IPS DF 6.9 (cell line): ENCODE results near the gene ZNF652.

Source experiments
- DNase-seq: peaks from one replicate; pipeline ENCODE4 v3.0.0-alpha.2; 2013; ENCODE audit warnings: low read depth, low spot score
- H3K27ac ChIP-seq: one replicate; pipeline ENCODE4 v1.5.1; 2013; ENCODE audit warnings: low read length, control low read depth
- H3K27me3 ChIP-seq: 2 replicates; pipeline ENCODE4 v1.6.1; 2013; ENCODE audit warnings: mild to moderate bottlenecking, low read length; ENCODE audit not compliant: control insufficient read depth, insufficient read depth
- H3K36me3 ChIP-seq: 2 replicates; pipeline ENCODE4 v1.6.1; 2013; ENCODE audit warnings: low read length; ENCODE audit not compliant: control insufficient read depth, insufficient read depth
- H3K4me1 ChIP-seq: 2 replicates; pipeline ENCODE4 v1.6.1; 2013; ENCODE audit warnings: low read length; ENCODE audit not compliant: control insufficient read depth, insufficient read depth
- H3K4me3 ChIP-seq: 2 replicates; pipeline ENCODE4 v1.5.1; 2013; ENCODE audit warnings: mild to moderate bottlenecking, low read length
- H3K9me3 ChIP-seq: 2 replicates; pipeline ENCODE4 v1.6.1; 2013; ENCODE audit warnings: low read length, inconsistent platforms; ENCODE audit not compliant: control insufficient read depth, insufficient read depth
- WGBS: extraction: QIAGEN DNeasy Blood & Tissue Kit; methylation state at CpG from one replicate; pipeline ENCODE4 v1.1.7; 2013; ENCODE audit warnings: mixed read lengths, missing lambda C conversion rate; ENCODE audit not compliant: insufficient read length, insufficient coverage; 5-methylcytosine and 5-hydroxymethylcytosine counted together

Gene ZNF652

DNA sequence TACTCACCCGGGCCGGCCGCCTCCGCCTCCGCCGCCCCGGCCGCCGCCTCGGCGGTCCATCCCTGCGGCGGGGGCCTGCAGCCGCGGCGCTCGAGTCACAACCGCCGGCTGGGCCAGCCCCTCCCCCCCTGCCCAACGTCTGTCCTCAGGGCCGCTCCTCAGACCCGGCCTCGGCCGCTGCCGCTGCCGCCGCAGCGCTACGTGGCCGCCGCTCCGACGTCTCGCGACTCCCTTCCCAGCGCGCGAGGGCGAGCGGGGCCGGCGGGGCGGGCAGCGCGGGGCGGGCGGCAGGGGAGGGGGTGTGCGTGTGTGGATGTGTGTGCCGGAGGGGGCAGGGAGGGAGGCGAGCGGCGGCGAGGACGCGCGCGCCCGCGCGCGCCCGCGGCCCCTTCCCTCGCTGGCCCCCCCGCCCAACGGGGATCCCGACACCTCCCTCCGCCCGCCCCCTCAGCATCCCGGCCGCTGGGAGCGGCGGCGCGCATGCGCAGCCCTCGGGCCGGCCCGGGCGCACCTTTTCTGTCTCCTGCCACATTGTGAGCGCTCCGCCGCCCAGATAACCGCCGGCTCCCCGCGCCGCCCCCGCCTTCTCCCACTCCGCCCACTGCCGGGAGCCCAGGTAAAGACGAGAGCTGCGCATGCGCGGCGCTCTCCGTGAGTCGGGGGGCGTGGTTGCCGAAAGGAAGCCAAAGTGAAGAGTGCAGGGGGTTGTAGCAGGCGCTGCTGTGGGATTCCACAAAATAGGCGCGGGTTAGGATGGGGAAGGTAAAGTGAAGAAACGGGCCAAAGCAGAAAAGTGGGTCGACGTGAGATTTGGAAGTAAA, at the start of gene ZNF652:
ZNF652 (minus strand) TSS at position 349 of the 821 bp plus-strand sequence. CDS start 44,525 bp downstream, outside the sequence.
- peak; percentile 84 for DNase-seq
- peaks cover 2% of the 10 kb centered on the region for H3K4me1 ChIP-seq
- WGBS, result no CpG with 5 or more reads among the region's 106 CpGs

DNA sequence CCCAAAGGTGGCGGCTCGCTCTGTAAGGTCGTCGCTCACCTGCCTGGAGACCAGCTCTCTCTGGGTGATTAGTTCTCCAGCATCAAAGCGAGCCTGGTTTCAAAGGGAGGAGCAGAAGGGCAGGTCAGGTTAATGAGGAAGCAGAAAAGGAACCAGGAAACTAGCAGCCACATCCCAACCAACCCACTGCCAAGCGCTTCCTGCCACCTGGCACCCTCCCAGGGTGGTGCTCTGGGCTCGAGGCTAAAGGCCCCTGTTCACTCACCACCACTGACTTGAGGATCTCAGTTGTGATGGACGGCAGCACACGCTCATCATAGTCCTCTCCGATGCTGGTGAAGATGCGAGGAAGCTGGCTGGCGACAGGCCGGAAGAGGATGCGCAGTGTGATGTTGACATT, 47.0 kb upstream of the ZNF652 start:
- Histone ChIP-seq H3K27me3 (no peaks in the 10 kb centered on the region), H3K9me3 (no peaks in the 10 kb centered on the region), H3K36me3 (peaks cover 49% of the 10 kb centered on the region), H3K4me3 (no peak overlapping the region), H3K27ac (no peak overlapping the region), H3K4me1 (no peaks in the 10 kb centered on the region)
- no peak for DNase-seq
- WGBS, result no CpG with 5 or more reads among the region's 14 CpGs

More for the DNA sequence above, at the start of gene ZNF652:
- Histone ChIP-seq H3K27me3 (no peaks in the 10 kb centered on the region), H3K36me3 (no peaks in the 10 kb centered on the region), H3K4me3 (peak within 1 kb of the TSS; percentile 96), H3K27ac (no peak within 1 kb of the TSS), H3K9me3 (no peaks in the 10 kb centered on the region)

DNA sequence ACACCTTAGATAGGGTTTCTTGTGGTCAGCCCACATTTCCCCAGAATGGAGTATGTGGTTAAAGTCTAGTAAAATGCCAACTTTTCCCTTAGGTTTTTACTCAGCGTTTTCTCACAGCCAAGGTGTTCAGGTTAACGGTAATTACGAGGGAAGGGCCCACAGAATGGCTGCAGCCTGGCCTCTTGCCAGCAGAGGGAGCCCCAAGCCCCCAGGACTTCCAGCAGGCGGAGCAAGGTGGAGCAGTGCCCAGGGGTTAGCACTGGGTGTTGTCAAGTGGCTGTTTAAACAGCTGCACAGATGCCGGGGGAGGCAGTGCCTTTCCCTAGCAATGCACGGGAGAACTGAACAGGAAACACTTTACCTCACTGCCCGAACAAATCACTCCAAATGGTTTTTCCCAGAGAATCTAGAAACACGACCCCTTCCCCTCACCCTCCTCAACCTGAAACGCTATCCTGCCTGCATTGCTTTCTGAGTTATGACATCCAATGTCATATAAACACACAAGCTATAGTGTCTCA, 46.0 kb upstream of the ZNF652 start:
- H3K9me3 ChIP-seq, result no peaks in the 10 kb centered on the region
- no peaks in the 10 kb centered on the region for H3K4me1 ChIP-seq
- no CpG with 5 or more reads among the region's 9 CpGs for WGBS
- no peak overlapping the region for H3K27ac ChIP-seq
- peak; percentile 47 for DNase-seq
- no peaks in the 10 kb centered on the region for H3K27me3 ChIP-seq
- H3K4me3 ChIP-seq, result no peak overlapping the region
- H3K36me3 ChIP-seq, result peaks cover 53% of the 10 kb centered on the region

DNA sequence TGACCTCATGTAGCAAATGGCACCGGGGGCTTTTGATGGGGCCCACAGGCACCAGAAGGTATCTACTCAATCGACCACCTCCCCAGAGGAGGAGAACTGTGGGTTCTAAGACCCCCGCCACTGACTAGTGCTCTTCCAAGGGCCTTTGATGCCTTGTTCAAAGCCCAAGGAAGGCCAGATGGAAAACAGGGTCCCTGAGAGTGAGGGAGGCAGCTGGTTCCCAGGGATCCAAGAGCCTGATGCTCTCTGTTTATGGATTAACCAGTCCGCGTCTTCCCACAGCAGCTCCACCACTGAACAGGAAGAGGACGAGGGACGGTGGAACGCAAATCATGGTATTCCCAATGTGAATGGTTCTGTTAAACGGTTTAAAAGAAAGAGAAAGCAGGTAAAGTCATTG, 45.0 kb upstream of the ZNF652 start:
- Histone ChIP-seq H3K4me3 (no peak overlapping the region), H3K4me1 (no peaks in the 10 kb centered on the region), H3K36me3 (peaks cover 50% of the 10 kb centered on the region), H3K27me3 (no peaks in the 10 kb centered on the region), H3K27ac (no peak overlapping the region), H3K9me3 (no peaks in the 10 kb centered on the region)
- no peak for DNase-seq
- no CpG with 5 or more reads among the region's 9 CpGs for WGBS

DNA sequence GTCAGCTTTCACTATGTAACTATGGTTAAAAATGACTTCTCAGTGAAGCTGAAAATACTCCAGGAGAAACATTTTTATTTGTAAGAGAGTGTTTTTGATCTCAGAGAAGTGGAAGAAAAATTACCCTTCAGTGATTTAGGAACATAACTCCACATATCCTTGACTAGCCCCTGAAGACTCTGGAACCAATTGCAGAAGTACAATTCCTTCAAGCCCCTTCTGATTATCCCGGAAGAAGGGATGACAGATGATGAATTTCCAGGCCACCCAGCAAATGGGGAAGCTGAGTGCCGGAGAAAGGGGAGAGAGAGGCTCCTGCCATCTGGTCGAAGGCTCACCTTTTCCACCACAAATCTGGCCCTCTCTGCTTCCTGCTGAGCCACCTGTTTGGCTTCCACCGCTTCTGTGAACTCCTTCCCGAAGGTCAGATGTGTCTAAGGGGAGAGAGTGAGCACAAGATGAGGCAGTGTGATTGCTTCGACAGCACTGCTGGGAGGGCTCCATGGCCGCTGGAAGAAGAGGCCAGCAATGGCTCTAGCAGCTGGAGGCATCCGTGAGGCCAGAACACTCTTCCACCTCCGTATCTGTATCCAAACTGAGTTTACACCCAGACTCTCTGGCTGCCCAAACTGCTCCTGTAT, 44.5 kb upstream of the ZNF652 start:
- no CpG with 5 or more reads among the region's 9 CpGs for WGBS
- no peak overlapping the region for H3K4me3 ChIP-seq
- H3K36me3 ChIP-seq, result peaks cover 46% of the 10 kb centered on the region
- no peaks in the 10 kb centered on the region for H3K9me3 ChIP-seq
- H3K4me1 ChIP-seq, result no peaks in the 10 kb centered on the region
- H3K27me3 ChIP-seq, result no peaks in the 10 kb centered on the region
- no peak for DNase-seq
- H3K27ac ChIP-seq, result no peak overlapping the region

DNA sequence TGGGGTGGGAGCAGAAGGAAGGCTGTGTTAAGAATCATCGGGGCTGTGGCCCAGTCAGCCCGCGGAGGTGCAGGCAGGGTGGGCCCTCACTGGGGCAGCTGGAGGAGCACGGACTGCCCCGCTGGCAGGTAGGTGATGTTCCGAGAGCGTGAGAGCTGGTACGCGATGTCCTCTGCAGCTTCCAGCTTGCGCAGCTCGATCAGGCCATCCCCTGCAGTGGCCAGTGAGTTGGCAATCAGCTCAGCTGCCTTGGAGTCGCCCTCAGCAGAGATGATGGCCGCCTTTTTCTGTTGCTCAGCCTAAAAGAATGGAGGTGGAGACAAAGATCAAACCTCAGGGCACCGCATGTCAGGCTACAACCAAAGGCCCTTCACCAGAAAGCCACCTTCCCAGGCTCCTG, 42.9 kb upstream of the ZNF652 start:
- H3K4me1 ChIP-seq, result no peaks in the 10 kb centered on the region
- WGBS, result no CpG with 5 or more reads among the region's 14 CpGs
- H3K4me3 ChIP-seq, result no peak overlapping the region
- no peaks in the 10 kb centered on the region for H3K27me3 ChIP-seq
- no peaks in the 10 kb centered on the region for H3K9me3 ChIP-seq
- no peak overlapping the region for H3K27ac ChIP-seq
- peaks cover 41% of the 10 kb centered on the region for H3K36me3 ChIP-seq
- no peak for DNase-seq

DNA sequence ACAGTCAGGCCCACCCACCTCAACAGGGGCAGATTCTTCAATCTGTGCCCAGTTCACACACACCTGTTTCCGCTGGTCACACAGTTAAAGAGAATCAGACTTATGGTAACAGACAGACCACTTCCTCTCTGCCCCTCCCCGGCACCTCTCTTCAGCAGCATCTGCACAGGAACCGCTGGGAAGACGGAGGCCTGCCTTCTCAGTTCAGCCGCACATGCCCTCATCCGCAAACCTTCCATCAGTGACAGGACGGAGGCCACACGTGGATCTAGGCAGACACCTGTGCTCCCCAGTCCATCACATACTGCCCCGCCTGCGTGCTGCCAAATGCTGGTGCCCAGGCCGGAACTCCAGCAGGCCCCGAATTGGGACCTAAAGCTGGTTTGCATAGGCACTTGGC, 42.3 kb upstream of the ZNF652 start:
- no peaks in the 10 kb centered on the region for H3K4me1 ChIP-seq
- WGBS, result no CpG with 5 or more reads among the region's 12 CpGs
- H3K27ac ChIP-seq, result no peak overlapping the region
- H3K4me3 ChIP-seq, result no peak overlapping the region
- no peaks in the 10 kb centered on the region for H3K9me3 ChIP-seq
- peaks cover 38% of the 10 kb centered on the region for H3K36me3 ChIP-seq
- no peaks in the 10 kb centered on the region for H3K27me3 ChIP-seq
- DNase-seq, result no peak

DNA sequence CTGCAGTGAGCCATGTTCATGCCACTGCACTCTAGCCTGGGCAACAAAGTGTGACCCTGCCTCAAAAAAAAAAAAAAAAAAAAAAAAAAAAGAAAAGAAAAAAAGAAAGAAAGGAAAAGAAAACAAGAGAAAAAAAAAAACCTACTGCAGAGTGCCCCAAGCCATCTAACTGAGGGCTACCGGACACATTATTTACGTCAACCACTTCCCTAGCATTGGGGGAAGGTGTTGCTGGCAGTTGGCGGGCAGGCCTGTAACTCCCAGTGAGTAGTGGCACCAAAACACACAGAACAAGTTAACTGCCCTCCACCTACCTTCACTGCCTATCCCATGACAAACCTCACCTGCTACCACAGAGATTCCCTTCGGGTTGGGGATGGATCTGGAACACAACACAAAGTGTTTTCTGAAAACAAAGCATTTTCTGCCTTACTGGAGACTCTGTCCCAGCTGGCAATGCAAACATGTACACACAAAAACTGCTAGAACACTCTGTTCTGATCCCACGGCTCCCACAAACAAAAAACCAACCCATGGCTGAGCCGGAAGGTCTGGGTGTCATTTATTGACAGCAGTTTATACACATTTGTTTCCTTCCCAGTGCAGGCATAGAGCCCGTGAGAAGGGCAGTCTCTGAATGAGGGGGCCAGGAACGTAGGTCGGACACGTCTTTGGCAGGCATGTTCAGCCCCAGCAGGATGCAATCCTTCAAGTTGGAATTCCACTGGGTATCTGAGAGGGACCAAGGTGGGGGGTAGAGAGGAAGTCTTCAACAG, 41.7 kb upstream of the ZNF652 start:
- WGBS, result no CpG with 5 or more reads among the region's 10 CpGs
- no peak for DNase-seq
- no peak overlapping the region for H3K4me3 ChIP-seq

DNA sequence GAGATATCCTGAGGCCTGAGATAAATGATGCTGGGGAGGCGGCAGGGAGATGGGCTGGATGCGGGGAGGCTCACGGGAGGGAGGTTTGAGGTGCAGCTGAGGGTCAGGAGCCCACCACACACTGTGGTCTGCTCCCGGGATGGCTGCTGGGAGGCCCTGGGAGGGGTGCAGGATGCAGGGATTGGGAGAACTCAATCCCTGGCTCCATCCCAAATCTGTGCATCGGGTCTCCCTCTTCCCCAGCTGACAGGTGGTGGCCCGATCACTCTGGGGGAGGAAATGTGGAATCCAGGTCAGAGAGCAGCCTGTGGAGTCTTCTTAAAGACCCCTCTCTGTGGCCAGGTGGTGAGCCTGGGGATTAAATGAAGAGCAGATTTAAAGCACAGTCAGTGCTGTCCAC, 40.7 kb upstream of the ZNF652 start:
- Histone ChIP-seq H3K4me3 (no peak overlapping the region), H3K9me3 (no peaks in the 10 kb centered on the region), H3K27me3 (no peaks in the 10 kb centered on the region), H3K27ac (no peak overlapping the region), H3K36me3 (peaks cover 33% of the 10 kb centered on the region), H3K4me1 (no peaks in the 10 kb centered on the region)
- no CpG with 5 or more reads among the region's 6 CpGs for WGBS
- DNase-seq, result no peak

More for the DNA sequence above, 41.7 kb upstream of the ZNF652 start:
- no peak overlapping the region for H3K27ac ChIP-seq
- no peaks in the 10 kb centered on the region for H3K27me3 ChIP-seq
- no peaks in the 10 kb centered on the region for H3K4me1 ChIP-seq
- no peaks in the 10 kb centered on the region for H3K9me3 ChIP-seq
- peaks cover 33% of the 10 kb centered on the region for H3K36me3 ChIP-seq

DNA sequence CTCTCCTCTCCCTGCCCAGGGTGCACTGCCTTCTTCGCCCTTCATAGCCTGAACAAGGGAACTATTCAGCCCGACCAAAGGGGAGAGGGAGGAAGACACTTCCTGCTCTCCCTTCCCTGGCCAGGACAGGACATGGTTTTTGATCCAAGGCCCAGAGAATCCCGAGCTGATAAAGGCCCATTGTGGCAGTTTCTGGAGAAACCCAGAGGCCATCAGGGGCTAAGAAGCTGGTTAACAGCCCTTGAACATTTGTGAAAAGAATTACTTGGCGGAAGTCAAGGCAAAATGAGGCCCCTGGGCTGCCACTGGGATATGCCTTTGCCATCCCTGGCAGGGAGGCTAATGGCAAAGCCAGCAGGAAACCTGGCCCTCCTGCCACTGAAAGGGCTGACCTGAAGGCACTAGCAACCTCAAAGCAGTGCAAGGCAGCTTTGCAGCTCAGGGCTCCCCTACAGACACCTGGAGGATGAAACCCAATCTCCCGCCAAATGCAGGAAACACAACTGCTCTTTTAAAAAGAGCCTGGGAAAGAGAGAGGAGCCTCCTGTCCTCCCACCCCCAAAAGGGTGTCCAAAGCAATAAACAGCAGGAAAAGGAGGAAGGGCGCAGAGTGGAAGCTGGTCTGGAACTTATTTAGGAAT, 40.0 kb upstream of the ZNF652 start:
- WGBS, result no CpG with 5 or more reads among the region's 6 CpGs
- Histone ChIP-seq H3K36me3 (peaks cover 29% of the 10 kb centered on the region), H3K9me3 (no peaks in the 10 kb centered on the region), H3K4me1 (no peaks in the 10 kb centered on the region), H3K4me3 (no peak overlapping the region), H3K27ac (no peak overlapping the region), H3K27me3 (no peaks in the 10 kb centered on the region)
- no peak for DNase-seq
